Vagina (tissue), 2 donors: ENCODE data around the gene GLT1D1.

Source experiments
- CTCF ChIP-seq, 3 experiments: fragments of 450-650 bp in 2 of 3; fragments of 200-600 bp in 1 of 3; sonication (generic) in 1 of 3; IDR thresholded peaks; one replicate each; pipeline ENCODE4 v1.5.1; 2017 to 2019; ENCODE audit warnings: antibody characterized with exemption in 3 of 3, mild to moderate bottlenecking in 2 of 3, moderate library complexity in 2 of 3
- POLR2A ChIP-seq, 2 donors: fragments of 450-650 bp; IDR thresholded peaks; one replicate each; pipeline ENCODE4 v1.6.1; 2017; ENCODE audit warnings: antibody characterized with exemption in 2 of 2, mild to moderate bottlenecking in 2 of 2, moderate library complexity in 2 of 2

- TF ChIP-seq CTCF (IDR thresholded peaks at IDR 0.05): no peak
- TF ChIP-seq POLR2A (IDR thresholded peaks at IDR 0.05): no peak
These were observed 61.8 kb downstream of the GLT1D1 start for GRCh38 chr12:128914908-128915563.
